Measurements from ENCODE around the gene C14orf132.
"Not testable (repeated sequence)": the region's sequence is repeated elsewhere in the genome, so short reads cannot be mapped to it uniquely, and the experiment has no call there.

C14orf132 gene

GRCh38 chr14:96038920-96039632 lies at the start of gene C14orf132:
Gene C14orf132 (plus strand): TSS chr14:96039362. CDS start chr14:96039501, 139 bp downstream.
- DNase-seq: peak; percentile 45

GRCh38 chr14:95993768-95994592 lies 45.2 kb upstream of the C14orf132 start:
- no peak for DNase-seq

- DNase-seq: no peak
These were observed 44.6 kb upstream of the C14orf132 start for GRCh38 chr14:95994593-95994928.

GRCh38 chr14:95998656-95999055 lies 40.5 kb upstream of the C14orf132 start:
- DNase-seq: no peak

GRCh38 chr14:96001866-96002497 lies 37.2 kb upstream of the C14orf132 start:
- no peak for DNase-seq

- no peak for DNase-seq
These were observed 36.7 kb upstream of the C14orf132 start for GRCh38 chr14:96002498-96002884.

- no peak for DNase-seq
These were observed 28.0 kb upstream of the C14orf132 start for GRCh38 chr14:96011131-96011530.

GRCh38 chr14:96011607-96012006 lies 27.6 kb upstream of the C14orf132 start:
- no peak for DNase-seq

GRCh38 chr14:96012757-96013156 lies 26.4 kb upstream of the C14orf132 start:
- not testable (repeated sequence) for DNase-seq

- no peak for DNase-seq
These were observed 25.0 kb upstream of the C14orf132 start for GRCh38 chr14:96014176-96014575.

- no peak for DNase-seq
These were observed 22.5 kb upstream of the C14orf132 start for GRCh38 chr14:96016501-96017160.

- no peak for DNase-seq
These were observed 21.3 kb upstream of the C14orf132 start for GRCh38 chr14:96017882-96018281.

GRCh38 chr14:96027431-96028355 lies 11.5 kb upstream of the C14orf132 start:
- DNase-seq: no peak

GRCh38 chr14:96029089-96029645 lies 10.0 kb upstream of the C14orf132 start:
- DNase-seq: no peak

GRCh38 chr14:96030108-96030760 lies 8.9 kb upstream of the C14orf132 start:
- no peak for DNase-seq

- DNase-seq: no peak
These were observed 7.5 kb upstream of the C14orf132 start for GRCh38 chr14:96031691-96032090.

- DNase-seq: no peak
These were observed 3.7 kb upstream of the C14orf132 start for GRCh38 chr14:96035456-96035855.

GRCh38 chr14:96037891-96038557 lies 1.1 kb upstream of the C14orf132 start:
- DNase-seq: no peak

- DNase-seq: no peak
These were observed 623 bp upstream of the C14orf132 start for GRCh38 chr14:96038558-96038919.

- DNase-seq: no peak
These were observed 610 bp downstream of the C14orf132 start for GRCh38 chr14:96039633-96040311.

Measured in activated CD4-positive, CD25-positive, alpha-beta regulatory T cell treated with anti-CD3 and anti-CD28 coated beads, Interleukin-2, amount 50 U/mL, for 72 hours (primary cell).